GM19397 (cell line): ENCODE results near the gene CTR9.

ENCODE experiments used
- ATAC-seq: cut with Tn5 transposase; IDR thresholded peaks from one replicate; pipeline ENCODE4 v1.9.1; 2021; ENCODE audit warnings: mild to moderate bottlenecking, moderate library complexity; ENCODE audit not compliant: unreplicated experiment

Gene CTR9

GRCh38 chr11:10750838-10751580, at the start of gene CTR9:
Gene CTR9 (plus strand): TSS chr11:10751246. CDS start chr11:10751413, 167 bp downstream.
- peak; percentile 94 for ATAC-seq

DNA sequence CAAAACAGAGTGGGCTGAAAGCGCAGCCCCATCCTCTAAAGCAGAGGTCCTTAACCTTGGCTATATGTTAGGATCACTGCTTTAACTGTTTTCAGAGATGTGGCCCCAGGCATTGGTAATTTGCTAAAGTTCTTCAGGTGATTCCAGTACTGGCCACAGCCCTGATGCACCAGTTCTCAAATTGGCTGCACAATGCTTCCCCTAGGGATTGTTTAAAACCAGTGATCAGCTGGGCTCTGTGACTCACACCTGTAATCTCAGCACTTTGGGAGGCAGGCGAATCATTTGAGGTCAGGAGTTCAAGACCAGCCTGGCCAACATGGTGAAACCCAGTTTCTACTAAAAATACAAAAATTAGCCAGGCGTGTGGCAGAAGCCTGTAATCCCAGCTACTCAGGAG, 49.1 kb upstream of the CTR9 start:
- ATAC-seq, result no peak

GRCh38 chr11:10708131-10708530, 42.9 kb upstream of the CTR9 start:
- no peak for ATAC-seq

DNA sequence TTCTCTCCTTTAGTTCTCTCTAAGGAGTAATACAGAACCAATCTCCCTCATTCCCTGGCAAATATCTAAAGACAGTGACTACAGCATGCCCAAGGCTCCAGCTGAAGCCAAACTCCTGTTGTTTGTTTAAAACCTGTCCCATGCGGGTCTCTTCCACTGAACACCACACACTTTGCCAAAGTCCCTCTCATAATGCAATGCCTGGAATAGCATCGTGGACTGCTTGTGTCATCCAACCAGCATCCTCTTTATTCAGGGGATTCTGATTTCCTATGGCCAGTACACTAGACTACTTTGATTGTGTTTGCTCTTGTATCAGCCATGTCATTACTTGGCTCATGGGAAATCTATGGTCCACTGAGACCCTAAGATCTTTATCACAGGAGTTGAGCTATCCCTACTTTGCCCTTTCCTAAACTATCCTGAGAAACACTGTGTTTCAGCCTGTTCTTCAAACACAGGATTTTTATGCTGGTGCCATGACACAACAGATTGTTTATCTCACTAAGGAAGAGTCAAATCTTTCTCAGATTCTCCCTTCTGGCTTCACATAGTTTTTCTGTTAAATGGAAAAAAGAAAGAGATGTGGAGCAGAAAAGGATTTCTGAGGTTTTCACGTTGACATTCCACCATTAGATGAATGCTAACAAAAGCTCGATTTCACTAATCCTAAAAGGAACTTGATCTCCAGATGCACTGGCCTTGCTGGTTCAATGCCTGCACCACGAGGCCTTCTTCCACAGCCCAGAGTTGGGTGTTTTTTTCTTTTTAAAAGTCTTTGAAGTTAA, 41.6 kb upstream of the CTR9 start:
- ATAC-seq, result no peak

- ATAC-seq, result no peak
These were observed 35.5 kb upstream of the CTR9 start for GRCh38 chr11:10715571-10715970.

DNA sequence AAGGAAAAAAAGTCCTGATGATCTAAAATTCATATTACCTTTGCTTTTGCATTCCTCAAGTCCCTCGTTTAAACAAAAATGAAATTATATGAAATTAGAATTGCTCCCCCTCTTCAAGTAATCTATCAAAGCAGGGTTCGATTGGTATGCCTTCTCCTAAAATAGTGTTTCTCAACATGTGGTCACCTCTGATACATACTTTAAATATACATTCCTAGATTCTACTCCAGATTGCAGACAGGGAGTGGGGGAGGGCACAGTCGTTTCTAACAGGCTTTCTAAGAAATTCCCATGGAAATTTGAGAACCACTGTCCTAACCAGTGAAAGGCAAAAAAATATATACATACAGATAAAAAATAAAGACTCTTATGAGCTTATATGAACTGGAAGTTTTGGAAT, 34.9 kb upstream of the CTR9 start:
- no peak for ATAC-seq

DNA sequence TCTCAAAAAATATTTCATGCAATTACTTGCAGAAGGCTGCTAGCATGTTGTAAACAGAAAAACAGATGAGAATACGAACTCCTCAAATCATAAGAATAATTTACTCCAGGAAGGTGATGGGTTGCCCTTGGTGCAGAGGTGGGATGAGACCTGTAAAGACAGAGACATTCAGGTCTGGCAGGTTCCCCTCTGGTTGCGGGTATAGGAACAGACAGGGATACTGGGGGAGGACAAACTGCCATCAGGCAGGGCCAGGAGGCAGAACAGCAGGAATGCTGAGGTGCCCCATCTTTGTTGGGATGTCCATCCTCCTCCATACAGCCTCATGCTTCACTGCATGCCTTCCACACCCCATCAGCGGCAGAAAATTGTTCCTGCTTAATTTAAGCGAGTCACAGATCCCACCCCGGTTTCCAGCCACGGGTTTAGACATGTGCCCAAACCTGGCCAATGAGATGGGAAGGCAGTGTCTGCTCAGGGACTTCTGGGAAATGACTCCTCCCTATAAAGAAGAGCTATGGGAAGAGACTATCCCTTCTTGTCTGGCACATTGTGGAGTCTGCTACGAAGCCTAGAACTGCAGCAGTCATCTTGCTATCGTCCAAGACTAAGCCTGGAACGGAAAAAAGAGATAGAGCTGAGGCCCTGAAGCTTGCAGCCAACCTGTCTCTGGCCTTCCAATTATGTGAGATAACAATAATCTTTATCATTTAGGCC, 34.3 kb upstream of the CTR9 start:
- ATAC-seq, result no peak

- ATAC-seq, result no peak
These were observed 31.4 kb upstream of the CTR9 start for GRCh38 chr11:10719616-10720015.

DNA sequence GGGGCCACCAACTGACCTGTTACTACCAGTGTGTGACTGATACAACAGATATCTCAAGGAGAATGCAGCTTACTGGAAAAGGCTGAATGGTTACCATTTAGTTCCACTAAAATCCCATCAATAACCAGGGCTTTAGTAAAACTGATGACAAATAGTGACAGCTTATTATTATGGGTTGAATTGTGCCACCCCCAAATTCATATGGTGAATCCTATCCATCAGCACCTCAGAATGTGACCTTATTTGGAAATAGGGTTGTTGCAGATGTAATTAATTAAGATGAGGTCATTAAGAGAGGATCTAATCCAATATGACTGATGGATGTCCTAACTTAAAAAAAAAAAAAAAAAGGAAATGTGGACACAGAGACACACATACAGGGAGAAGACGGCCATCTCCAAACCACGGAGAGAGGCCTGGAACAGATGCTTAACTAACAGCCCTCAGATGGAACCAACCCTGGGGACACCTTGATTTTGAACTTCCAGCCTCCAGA, 30.1 kb upstream of the CTR9 start:
- no peak for ATAC-seq

- ATAC-seq, result no peak
These were observed 28.7 kb upstream of the CTR9 start for GRCh38 chr11:10722307-10722706.

- no peak for ATAC-seq
These were observed 25.7 kb upstream of the CTR9 start for GRCh38 chr11:10725114-10725906.

GRCh38 chr11:10725907-10726253, 25.2 kb upstream of the CTR9 start:
- no peak for ATAC-seq

- ATAC-seq, result no peak
These were observed 23.7 kb upstream of the CTR9 start for GRCh38 chr11:10727146-10727851.

- ATAC-seq, result no peak
These were observed 22.9 kb upstream of the CTR9 start for GRCh38 chr11:10728154-10728553.

GRCh38 chr11:10728789-10729472, 22.1 kb upstream of the CTR9 start:
- ATAC-seq, result no peak

GRCh38 chr11:10730151-10730550, 20.9 kb upstream of the CTR9 start:
- ATAC-seq, result no peak

GRCh38 chr11:10731064-10731680, 19.9 kb upstream of the CTR9 start:
- ATAC-seq, result no peak

DNA sequence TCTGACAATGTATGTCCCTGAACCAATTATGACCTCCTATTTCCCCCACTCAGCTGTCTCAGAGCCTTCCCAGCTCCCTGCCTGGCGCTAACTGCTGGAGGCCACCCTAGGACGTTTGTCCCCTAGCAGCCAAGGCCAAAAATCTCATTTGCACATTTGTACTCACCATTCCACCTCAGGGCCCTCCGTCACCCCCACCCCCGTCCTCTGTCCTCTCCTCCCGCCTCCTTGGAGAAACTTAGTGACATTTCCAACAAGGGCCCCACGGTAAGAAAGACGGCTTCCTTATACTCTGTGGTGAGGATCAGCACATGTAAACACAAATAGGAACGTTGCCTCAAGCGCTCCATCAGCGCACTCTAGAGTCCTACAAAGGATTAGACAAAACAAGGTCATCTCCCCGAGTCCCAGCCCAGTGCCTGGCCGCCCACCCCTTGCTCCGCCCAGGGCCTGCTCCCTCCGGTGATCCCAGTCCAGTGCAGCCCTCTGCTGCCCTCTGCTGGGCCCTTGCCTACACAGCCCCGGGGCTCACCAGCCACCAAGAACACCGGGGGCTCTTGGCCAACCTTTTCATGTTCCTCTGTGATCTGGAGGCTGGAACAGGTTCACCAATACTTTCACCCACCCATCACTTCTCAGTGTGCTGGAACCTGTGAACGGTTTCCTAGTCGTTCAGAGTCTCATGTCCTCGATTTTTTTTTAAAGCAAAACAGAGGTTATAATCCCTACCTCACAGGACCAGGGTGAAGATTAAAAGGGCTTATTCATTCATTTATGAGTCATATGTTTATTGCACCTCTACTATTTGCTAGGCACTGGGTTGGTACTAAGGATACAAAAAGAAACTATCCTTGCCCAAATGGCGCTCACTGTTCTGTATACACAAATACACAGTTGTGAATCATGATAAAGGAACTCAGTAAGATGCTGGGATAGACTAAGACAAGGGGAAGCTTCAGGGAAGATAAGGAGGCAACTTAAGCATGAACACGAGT, 15.3 kb upstream of the CTR9 start:
- peak; percentile 93 for ATAC-seq
